Islet precursor cell (in vitro differentiated cells): Measurements from ENCODE around the gene MAPK7.

Source experiments
- DNase-seq: peaks from one replicate; pipeline ENCODE4 v3.0.0-alpha.2; 2018

The MAPK7 gene

GRCh38 chr17:19364699-19365498 is 13.4 kb upstream of the MAPK7 start:
- DNase-seq = no peak

- no peak for DNase-seq
Observed at GRCh38 chr17:19365499-19365817, 12.8 kb upstream of the MAPK7 start.

- no peak for DNase-seq
Observed at GRCh38 chr17:19365833-19366636, 12.3 kb upstream of the MAPK7 start.

- no peak for DNase-seq
Observed at GRCh38 chr17:19366637-19366972, 11.7 kb upstream of the MAPK7 start.

GRCh38 chr17:19368229-19368628 is 10.1 kb upstream of the MAPK7 start:
- no peak for DNase-seq

- no peak for DNase-seq
Observed at GRCh38 chr17:19369107-19369778, 9.1 kb upstream of the MAPK7 start.

GRCh38 chr17:19369846-19370492 is 8.3 kb upstream of the MAPK7 start:
- peak; percentile 43 for DNase-seq

- DNase-seq = peak; percentile 70
Observed at GRCh38 chr17:19370493-19370960, 7.8 kb upstream of the MAPK7 start.

- peak; percentile 50 for DNase-seq
Observed at GRCh38 chr17:19371259-19372010, 6.9 kb upstream of the MAPK7 start.

GRCh38 chr17:19372011-19372370 is 6.3 kb upstream of the MAPK7 start:
- DNase-seq = no peak

- DNase-seq = peak; percentile 50
Observed at GRCh38 chr17:19372439-19372838, 5.9 kb upstream of the MAPK7 start.

- DNase-seq = peak; percentile 47
Observed at GRCh38 chr17:19372866-19373504, 5.3 kb upstream of the MAPK7 start.

GRCh38 chr17:19374136-19374535 is 4.2 kb upstream of the MAPK7 start:
- no peak for DNase-seq

GRCh38 chr17:19375732-19376131 is 2.6 kb upstream of the MAPK7 start:
- no peak for DNase-seq

GRCh38 chr17:19376811-19377210 is 1.5 kb upstream of the MAPK7 start:
- DNase-seq = peak; percentile 51

GRCh38 chr17:19377602-19378415 is 489 bp upstream of the MAPK7 start:
- DNase-seq = peak; percentile 100

GRCh38 chr17:19379361-19380065 is 1.2 kb downstream of the MAPK7 start:
- peak; percentile 48 for DNase-seq

GRCh38 chr17:19380481-19381301 is 2.4 kb downstream of the MAPK7 start:
- DNase-seq = no peak

GRCh38 chr17:19381361-19381740 is 3.1 kb downstream of the MAPK7 start:
- no peak for DNase-seq
